GM15510 (cell line): Measurements from ENCODE around the gene SUGP2.

Experiments
- POLR2A ChIP-seq: IDR thresholded peaks from 3 replicates; pipeline ENCODE4 v1.6.1; 2011; ENCODE audit warnings: borderline replicate concordance; ENCODE audit not compliant: insufficient read length; ENCODE audit errors: extremely low read depth

The SUGP2 gene

DNA sequence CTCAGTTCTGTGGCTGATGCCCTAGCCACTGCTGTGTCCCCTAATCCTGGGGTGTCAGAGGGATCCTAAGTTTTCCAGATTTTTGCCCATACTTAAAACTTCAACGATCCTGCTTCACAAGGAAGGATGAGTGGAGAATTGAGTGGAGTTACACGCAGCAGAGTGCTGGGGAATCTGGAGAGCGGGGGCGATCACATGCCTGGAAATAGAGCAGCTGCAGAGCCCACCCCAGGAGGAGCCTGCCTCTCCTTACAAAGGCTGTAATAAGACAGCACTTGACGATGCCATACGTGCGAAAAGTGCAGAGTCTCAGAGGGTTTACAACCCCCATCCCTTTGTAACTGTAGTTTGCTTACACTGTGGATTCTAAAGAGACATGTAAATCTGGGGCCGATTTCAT lies 40.6 kb downstream of the SUGP2 start:
- TF ChIP-seq POLR2A, result no peak

DNA sequence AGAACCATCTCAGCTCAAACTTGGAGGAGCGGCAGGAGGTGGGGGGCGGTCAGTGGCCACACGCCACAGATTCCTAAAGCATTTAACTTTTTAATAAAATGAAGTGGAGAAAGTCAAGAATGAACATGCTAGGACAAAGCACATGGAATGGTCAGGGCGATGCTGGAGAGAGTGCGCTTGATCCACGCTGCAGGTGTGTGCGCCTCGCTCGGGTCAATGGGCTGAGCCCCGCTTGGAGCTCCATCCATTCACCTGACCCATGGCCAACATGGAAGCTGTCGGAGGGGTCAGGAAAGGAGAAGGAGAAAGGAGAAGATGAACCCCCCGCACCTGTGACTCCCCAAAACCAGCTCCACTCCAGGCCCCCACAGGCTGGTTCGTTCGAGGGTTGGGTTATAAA lies 41.8 kb downstream of the SUGP2 start:
- no peak for TF ChIP-seq POLR2A

DNA sequence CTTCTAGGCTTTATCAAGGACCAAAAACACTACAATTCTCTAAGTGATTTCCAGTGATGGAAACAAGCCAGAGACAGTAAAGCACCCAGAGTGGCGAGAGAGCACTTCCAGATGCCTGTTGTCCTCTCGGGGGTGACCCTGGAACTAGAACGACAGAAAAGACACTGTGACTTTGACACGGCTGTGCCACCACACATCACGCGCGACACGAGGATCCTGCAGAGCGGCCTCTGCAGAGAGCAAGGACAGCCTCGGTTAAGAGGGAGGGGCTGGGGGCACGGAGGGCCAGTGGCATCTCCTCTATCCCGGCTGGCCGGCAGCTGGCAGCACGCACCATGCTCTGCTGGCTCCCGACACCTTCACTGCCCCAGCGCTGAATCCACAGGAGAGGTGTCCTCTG lies 42.3 kb downstream of the SUGP2 start:
- no peak for TF ChIP-seq POLR2A

DNA sequence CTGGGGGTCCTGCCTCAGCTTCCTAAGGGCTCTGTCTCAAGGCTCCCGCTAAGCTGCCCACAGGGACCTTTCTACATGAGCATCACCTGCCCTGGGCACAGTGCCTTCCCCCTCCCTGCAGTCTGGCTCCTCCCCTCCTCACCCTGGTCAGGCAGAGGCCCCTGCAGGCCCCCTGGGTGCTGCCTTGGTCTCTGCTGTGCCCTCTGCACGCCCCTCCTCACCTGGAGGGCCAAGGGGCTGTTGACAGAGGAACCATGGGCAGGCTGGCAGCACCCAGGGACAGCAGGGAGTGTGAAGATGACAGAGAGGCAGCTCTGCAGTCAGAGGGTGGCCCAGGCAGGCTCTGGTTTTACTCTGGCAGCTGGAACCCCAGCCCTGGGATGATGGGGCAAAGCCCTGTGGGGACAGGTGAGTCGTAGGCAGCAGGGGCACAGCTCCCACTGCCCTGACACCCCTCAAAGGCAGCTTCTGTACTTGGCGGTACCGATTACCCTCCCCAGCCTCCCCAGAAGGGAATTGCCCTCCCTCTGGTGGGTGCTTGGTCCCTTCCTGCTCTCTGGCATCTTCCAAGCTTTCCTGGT lies 43.1 kb downstream of the SUGP2 start:
- TF ChIP-seq POLR2A, result no peak

DNA sequence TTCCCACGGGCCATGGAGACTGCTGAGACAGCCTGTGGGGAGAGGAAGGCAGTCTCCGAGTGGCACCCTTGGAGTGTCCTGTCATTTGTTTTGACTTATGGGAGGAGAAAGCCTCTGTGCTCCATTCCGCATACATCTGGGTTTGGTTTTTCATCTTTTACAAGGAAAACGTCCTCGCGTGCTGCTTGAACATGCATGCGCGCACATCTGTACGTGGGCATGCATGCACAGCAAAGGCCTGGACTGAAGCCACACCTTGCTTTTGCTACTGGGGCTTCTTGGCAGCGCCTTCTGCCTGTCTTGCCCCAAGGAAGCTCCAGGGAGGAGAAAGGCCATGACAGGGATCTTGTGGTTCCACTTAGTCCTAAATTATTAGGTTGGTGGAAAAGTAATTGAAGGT lies 44.0 kb downstream of the SUGP2 start:
- TF ChIP-seq POLR2A, result no peak

DNA sequence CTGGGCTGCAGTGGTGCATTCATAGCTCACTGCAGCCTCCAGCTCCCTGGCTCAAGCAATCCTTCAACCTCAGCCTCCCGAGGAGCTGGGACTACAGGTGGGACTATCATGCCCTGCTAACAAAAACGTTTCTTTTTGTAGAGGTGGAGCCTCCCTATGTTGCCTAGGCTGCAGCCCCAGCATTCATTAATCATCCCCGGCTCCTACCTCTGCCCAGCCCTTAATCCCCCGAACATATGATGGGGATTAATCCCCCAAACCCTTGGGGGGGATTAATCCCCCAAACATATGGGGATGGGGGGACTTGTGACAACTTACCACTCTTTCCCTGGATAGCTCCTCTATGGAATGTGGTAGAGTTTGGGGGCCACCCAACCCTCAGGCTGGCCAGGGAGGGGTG lies 45.9 kb downstream of the SUGP2 start:
- no peak for TF ChIP-seq POLR2A

DNA sequence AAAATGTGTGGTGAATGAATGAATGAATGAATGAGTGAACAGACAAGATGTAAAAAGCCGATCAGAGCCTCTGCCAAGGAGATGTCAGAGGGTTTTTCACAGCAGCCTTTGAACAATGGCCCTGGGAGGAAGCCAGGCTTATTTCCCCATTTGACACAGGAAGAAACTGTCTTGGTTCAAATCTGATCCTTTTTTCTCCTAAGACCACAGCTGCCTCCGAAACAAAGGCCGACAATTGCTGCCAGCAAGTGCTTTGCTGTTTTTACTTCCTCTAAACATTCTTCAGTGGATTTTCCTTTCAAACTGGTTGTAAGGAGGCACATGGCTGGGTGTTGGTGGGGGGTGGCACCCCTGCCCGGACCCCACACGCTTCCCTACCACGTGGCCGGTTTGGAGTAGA lies 48.1 kb downstream of the SUGP2 start:
- TF ChIP-seq POLR2A, result no peak

DNA sequence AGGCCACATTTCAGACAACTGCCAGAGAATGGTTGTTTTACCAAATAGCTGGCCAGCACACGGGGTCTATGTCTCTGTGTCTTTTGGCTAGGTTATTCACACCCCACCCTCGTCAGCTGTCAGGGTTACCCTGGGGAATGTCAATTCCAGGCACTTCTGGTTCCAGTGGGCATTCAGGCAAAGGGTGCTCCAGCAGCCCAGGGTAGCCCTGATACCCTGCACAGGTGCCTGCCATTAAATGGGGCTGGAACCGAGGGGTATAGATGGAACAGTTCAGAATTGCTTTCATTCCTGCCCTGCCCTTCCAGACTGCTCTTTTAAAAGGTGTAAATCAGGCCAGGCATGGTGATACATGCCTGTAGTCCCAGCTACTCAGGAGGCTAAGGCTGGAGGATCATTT lies 49.1 kb downstream of the SUGP2 start:
- no peak for TF ChIP-seq POLR2A

DNA sequence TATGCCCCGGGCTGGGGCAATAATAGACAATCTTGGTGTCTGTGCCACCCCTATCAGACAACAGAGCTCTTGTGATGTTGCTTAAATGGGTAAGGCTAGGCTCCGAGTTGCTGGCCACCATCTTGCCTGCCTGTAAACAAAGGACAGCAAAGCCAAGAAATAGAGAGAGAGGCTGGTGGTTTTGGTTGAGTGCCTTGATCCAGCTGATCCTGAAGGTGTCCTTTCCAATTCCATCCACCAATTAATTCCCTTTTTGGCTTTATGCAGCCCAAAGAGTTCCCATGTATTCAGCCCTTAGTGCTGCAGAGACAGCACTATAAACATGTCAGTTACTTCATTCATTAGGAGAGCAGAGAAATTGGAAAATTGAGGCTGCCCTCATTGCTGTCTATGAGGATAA lies 50.6 kb downstream of the SUGP2 start:
- TF ChIP-seq POLR2A, result no peak

DNA sequence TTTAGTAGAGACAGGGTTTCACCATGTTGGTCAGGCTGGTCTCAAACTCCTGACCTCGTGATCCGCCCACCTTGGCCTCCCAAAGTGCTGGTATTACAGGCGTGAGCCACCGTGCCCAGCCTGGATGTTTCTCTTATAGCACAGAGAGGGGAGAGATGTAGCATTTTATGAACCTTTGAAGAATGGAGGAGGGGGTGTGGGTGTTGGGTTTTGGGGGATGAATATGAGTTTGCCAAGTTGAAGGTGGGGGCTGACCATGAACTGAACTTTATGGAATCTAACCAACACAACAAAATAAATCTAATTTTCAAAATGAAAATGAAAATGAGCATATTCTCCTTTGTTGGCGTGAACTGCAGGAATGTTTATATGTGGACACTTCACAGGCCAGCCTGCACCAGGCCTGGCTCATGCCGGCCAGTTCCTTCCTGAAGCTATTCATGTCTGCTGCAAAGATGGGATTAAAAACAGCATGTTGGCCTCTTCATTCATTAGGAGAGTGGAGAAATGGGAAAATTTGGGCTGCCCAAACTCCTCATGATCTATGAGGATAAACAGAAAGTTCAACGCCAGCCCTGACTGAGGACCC lies 52.8 kb downstream of the SUGP2 start:
- no peak for TF ChIP-seq POLR2A

DNA sequence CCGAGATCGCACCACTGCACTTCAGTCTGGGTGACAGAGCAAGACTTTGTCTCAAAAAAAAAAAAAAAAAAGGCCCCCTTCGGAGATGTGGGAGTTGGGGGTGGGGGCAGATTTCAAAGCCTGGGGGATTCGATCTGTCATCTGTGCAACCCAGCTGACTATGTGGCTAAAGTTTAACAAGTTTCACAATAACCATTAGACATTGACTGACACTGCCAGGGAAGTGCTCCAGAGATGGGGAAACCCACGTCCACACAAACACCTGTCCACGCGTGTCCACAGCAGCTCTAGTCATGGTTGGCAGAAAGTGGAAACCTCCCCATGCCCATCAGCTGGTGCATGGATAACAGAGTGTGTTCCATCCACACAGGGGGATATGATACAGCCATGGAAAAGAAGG lies 54.7 kb downstream of the SUGP2 start:
- TF ChIP-seq POLR2A, result no peak

DNA sequence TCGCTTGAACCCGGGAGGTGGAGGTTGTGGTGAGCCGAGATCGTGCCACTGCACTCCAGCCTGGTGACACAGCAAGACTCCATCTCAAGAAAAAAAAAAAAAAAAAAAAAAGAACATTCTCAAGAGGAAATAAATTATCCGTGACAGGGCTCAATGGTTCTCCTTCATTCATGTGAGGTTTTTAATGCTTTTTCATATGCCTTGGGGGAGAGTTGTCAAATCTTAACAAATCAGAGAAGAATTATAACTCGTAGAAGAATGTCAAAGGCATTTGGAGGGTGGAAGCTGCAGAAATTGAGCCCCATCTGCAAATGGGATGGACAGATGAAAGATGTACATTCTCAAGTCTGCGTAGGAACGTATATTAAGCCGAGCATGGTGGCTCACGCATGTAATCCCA lies 57.4 kb downstream of the SUGP2 start:
- TF ChIP-seq POLR2A, result no peak

DNA sequence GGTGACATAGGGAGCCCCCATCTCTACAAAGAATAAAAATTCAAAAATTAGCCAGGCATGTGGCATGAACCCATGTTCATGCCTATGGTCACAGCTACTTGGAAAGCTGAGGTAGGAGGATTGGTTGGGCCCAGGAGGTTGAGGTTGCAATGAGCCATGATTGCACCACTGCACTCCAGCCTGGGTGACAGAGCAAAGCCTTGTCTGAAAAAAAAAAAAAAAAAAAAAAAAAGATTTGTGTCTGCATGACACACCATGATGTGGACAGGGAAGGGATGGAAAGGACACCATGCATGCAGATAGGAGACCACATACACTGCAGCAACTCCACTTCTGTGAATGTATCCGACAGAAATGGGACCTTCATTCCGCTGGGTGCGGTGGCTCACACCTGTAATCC lies 58.3 kb downstream of the SUGP2 start:
- no peak for TF ChIP-seq POLR2A

DNA sequence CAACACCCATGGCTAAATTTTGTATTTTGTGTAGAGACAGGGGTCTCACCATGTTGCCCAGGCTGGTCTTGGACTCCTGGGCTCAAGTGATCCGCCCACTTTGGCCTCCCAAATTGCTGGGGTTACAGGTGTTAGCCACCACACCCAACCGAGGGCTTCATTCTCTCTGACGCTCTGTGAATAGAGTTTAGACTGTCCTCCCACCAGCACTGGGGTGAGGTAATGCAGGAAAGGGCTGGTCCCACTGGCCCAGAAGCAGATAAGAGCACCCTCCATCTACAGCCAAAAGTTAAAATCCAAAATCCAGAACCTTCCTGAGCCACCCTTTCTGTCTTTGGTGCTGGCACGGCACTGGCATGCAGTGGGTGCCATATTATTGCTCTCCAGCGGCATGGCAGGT lies 60.5 kb downstream of the SUGP2 start:
- no peak for TF ChIP-seq POLR2A

DNA sequence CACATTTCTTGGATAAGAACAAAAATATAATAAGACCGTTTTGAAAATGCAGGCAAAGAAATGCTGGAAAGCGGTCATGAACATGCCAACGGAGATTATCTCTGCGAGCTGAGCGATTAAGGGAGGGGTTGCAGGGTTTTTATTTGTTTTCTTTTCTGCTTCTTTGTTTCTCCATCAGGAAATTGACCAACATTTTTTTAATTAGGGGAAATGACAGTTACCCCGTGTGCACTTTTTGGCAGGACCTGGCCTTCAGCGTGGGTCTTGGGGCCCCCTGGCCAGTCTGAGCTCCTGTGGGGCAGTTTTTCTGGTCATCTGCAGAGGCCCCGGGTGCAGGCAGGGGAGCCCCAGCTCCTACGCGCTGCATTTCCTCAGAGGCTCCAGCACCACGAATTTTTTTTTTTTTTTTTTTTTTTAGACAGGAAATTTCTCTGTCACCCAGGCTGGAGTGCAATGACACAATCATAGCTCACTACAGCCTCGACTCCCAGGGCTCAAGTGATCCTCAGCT lies 61.0 kb downstream of the SUGP2 start:
- TF ChIP-seq POLR2A, result no peak

DNA sequence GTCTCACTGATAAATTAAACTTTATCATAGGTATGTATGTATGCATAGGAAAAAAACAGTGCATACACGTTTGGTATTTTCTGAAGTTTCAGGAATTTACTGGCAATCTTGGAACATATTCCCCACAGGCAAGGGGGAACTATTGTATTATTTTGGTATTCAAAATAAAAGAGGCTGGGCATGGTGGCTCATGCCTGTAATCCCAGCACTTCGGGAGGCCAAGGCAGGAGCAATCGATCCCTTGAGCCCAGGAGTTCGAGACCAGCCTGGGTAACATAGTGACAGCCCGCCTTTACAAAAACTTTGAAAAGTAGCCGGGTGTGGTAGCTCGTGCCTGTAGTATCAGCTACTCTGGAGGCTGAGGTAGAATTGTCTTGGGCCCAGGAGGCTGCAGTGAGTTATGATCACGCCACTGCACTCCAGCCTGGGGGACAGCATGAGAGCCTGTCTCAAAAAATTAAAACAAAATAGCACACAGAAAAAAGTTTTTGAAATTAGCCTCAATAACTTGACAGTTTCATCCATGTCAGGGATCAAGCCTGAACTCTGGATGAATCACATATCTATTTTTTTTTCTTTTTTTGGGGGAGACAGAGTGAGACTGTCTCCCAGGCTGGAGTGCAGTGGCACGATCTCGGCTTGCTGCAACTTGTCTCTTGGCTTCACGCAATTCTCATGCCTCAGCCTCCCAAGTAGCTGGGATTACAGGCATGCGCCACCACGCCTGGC lies 63.2 kb downstream of the SUGP2 start:
- TF ChIP-seq POLR2A, result no peak
